Activated CD4-positive, CD25-positive, alpha-beta regulatory T cell (primary cell): ENCODE measurements around the gene DNTT.
"Not testable (repeated sequence)": the region's sequence is repeated elsewhere in the genome, so short reads cannot be mapped to it uniquely, and the experiment has no call there.

Experiments used
- DNase-seq, 4 experiments: peaks; one replicate each; lab custom pipeline; 2025; lab: John Stamatoyannopoulos, UW

Gene DNTT

GRCh38 chr10:96276831-96277230, 27.4 kb upstream of the DNTT start:
- DNase-seq = no peak

GRCh38 chr10:96279191-96279641, 25.0 kb upstream of the DNTT start:
- DNase-seq = no peak

- no peak for DNase-seq
These were observed 23.4 kb upstream of the DNTT start for GRCh38 chr10:96280859-96281258.

GRCh38 chr10:96281444-96282029, 22.7 kb upstream of the DNTT start:
- no peak for DNase-seq

- no peak for DNase-seq
These were observed 20.9 kb upstream of the DNTT start for GRCh38 chr10:96283351-96283750.

GRCh38 chr10:96283756-96284155, 20.5 kb upstream of the DNTT start:
- DNase-seq = no peak

- DNase-seq = no peak
These were observed 18.9 kb upstream of the DNTT start for GRCh38 chr10:96285331-96285752.

GRCh38 chr10:96287392-96288105, 16.7 kb upstream of the DNTT start:
- DNase-seq = no peak

GRCh38 chr10:96288151-96288621, 16.0 kb upstream of the DNTT start:
- no peak for DNase-seq

- DNase-seq = no peak
These were observed 14.9 kb upstream of the DNTT start for GRCh38 chr10:96289218-96289910.

- DNase-seq = no peak
These were observed 13.7 kb upstream of the DNTT start for GRCh38 chr10:96290368-96291133.

- DNase-seq = no peak
These were observed 11.0 kb upstream of the DNTT start for GRCh38 chr10:96292971-96293920.

GRCh38 chr10:96295475-96295874, 8.8 kb upstream of the DNTT start:
- no peak for DNase-seq

- no peak for DNase-seq
These were observed 6.7 kb upstream of the DNTT start for GRCh38 chr10:96297486-96297885.

GRCh38 chr10:96298362-96298761, 5.9 kb upstream of the DNTT start:
- no peak for DNase-seq

GRCh38 chr10:96299383-96299782, 4.9 kb upstream of the DNTT start:
- DNase-seq = no peak

GRCh38 chr10:96301616-96302015, 2.6 kb upstream of the DNTT start:
- no peak for DNase-seq

- DNase-seq = no peak
These were observed 785 bp downstream of the DNTT start for GRCh38 chr10:96305019-96305418.

GRCh38 chr10:96306516-96306915, 2.3 kb downstream of the DNTT start:
- peak in 1 of 4 experiments; percentile 3 for DNase-seq

- not testable (repeated sequence) for DNase-seq
These were observed 4.6 kb downstream of the DNTT start for GRCh38 chr10:96308854-96309253.
